A172 (cell line): ENCODE measurements around the gene ERMAP. TPM values are rescaled to one million over a fixed set of nuclear protein-coding genes. Genes with fewer than 3 reads are reported as not detected.
"Not testable (repeated sequence)": the region's sequence is repeated elsewhere in the genome, so short reads cannot be mapped to it uniquely, and the experiment has no call there.

Experiments
- DNase-seq: peaks from one replicate; pipeline ENCODE4 v3.0.0-alpha.2; 2015; ENCODE audit warnings: low spot score
- total RNA-seq: library from RNA; depleted of rRNA; stranded (reverse); fragments of >200 nt; shearing (Covaris generic); gene quantifications from 2 replicates; pipeline ENCODE4 v1.2.3, GENCODE V29; 2014; rRNA removed

Gene ERMAP
- total RNA-seq, 1 experiment from 2014 or later = 6.2 TPM

- DNase-seq = not testable (repeated sequence)
Observed at GRCh38 chr1:42873108-42873507, 56.2 kb downstream of the ERMAP start.

GRCh38 chr1:42873670-42874069, 56.7 kb downstream of the ERMAP start:
- no peak for DNase-seq

GRCh38 chr1:42876009-42876408, 59.1 kb downstream of the ERMAP start:
- no peak for DNase-seq

- no peak for DNase-seq
Observed at GRCh38 chr1:42877380-42877779, 60.5 kb downstream of the ERMAP start.

- no peak for DNase-seq
Observed at GRCh38 chr1:42880384-42880783, 63.5 kb downstream of the ERMAP start.

GRCh38 chr1:42886046-42886739, 69.3 kb downstream of the ERMAP start:
- DNase-seq = no peak

- no peak for DNase-seq
Observed at GRCh38 chr1:42886800-42887199, 69.9 kb downstream of the ERMAP start.

GRCh38 chr1:42887366-42887765, 70.4 kb downstream of the ERMAP start:
- no peak for DNase-seq

- no peak for DNase-seq
Observed at GRCh38 chr1:42888013-42888633, 71.2 kb downstream of the ERMAP start.

- no peak for DNase-seq
Observed at GRCh38 chr1:42889264-42889663, 72.3 kb downstream of the ERMAP start.

GRCh38 chr1:42891465-42892138, 74.7 kb downstream of the ERMAP start:
- no peak for DNase-seq

Other genes with a start within 250 kb of the ERMAP start
- 74.9 and 114 TPM in 2 replicates for gene PPIH, start 158.7 kb upstream of the ERMAP start, total RNA-seq
- gene YBX1, start 134.7 kb upstream of the ERMAP start, total RNA-seq = 744 and 821 TPM in 2 replicates
- gene CLDN19, start 76.9 kb upstream of the ERMAP start, total RNA-seq = not detected in 2 replicates
- 79.5 and 95.5 TPM in 2 replicates for gene P3H1, start 50.1 kb upstream of the ERMAP start, total RNA-seq
- gene C1orf50, start 49.9 kb upstream of the ERMAP start, total RNA-seq = 3.1 and 6.1 TPM in 2 replicates
- 0.05 TPM in 1 of 2 replicates, not detected in the other for gene TMEM269, start 32.1 kb upstream of the ERMAP start, total RNA-seq
- 15.2 and 25.8 TPM in 2 replicates for gene SVBP, start 275 bp downstream of the ERMAP start, total RNA-seq
- gene ZNF691, start 29.5 kb downstream of the ERMAP start, total RNA-seq = 4.4 and 9.1 TPM in 2 replicates
- gene SLC2A1, start 141.7 kb downstream of the ERMAP start, total RNA-seq = 164 and 282 TPM in 2 replicates